Gastroesophageal sphincter (tissue), 3 donors: ENCODE measurements around the gene OPN1MW2.
"Not testable (repeated sequence)": the region's sequence is repeated elsewhere in the genome, so short reads cannot be mapped to it uniquely, and the experiment has no call there.

Source experiments
- POLR2A ChIP-seq, 2 donors: fragments of 450-650 bp; IDR thresholded peaks; one replicate each; pipeline ENCODE4 v1.6.1; 2017; ENCODE audit warnings: antibody characterized with exemption in 2 of 2, mild to moderate bottlenecking in 2 of 2, moderate library complexity in 1 of 2
- TF ChIP-seq, protein P1 (sequence below), 4 experiments: fragments of 200-600 bp in 2 of 4; fragments of 450-650 bp in 2 of 4; sonication (generic) in 1 of 4; IDR thresholded peaks; one replicate each; pipeline ENCODE4 v1.5.1; 2017 to 2019; ENCODE audit warnings: antibody characterized with exemption in 4 of 4, mild to moderate bottlenecking in 2 of 4, moderate library complexity in 2 of 4

GRCh38 chrX:154219456-154219855 lies at the start of gene OPN1MW2:
- TF ChIP-seq POLR2A (IDR thresholded peaks at IDR 0.05) = not testable (repeated sequence)
- TF ChIP-seq, protein P1, sequence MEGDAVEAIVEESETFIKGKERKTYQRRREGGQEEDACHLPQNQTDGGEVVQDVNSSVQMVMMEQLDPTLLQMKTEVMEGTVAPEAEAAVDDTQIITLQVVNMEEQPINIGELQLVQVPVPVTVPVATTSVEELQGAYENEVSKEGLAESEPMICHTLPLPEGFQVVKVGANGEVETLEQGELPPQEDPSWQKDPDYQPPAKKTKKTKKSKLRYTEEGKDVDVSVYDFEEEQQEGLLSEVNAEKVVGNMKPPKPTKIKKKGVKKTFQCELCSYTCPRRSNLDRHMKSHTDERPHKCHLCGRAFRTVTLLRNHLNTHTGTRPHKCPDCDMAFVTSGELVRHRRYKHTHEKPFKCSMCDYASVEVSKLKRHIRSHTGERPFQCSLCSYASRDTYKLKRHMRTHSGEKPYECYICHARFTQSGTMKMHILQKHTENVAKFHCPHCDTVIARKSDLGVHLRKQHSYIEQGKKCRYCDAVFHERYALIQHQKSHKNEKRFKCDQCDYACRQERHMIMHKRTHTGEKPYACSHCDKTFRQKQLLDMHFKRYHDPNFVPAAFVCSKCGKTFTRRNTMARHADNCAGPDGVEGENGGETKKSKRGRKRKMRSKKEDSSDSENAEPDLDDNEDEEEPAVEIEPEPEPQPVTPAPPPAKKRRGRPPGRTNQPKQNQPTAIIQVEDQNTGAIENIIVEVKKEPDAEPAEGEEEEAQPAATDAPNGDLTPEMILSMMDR (IDR thresholded peaks at IDR 0.05) = not testable (repeated sequence)
